ENCODE data around the gene GPR132.

The GPR132 gene

GRCh38 chr14:105059035-105059924, 6.0 kb downstream of the GPR132 start:
- H3K9me2 ChIP-seq (replicated peaks; ENCODE audit: insufficient read depth, low read length) = no peaks in the 10 kb centered on the region
- no peaks in the 10 kb centered on the region for H3K36me3 ChIP-seq (replicated peaks; ENCODE audit: insufficient read depth, low read length)
- no peak for DNase-seq
- no peak overlapping the region for H2AFZ ChIP-seq (ENCODE audit: low read length)
- TF ChIP-seq EZH2phosphoT487 (IDR thresholded peaks at IDR 0.05; ENCODE audit: low read length) (no peak), EZH2 (optimal IDR thresholded peaks at IDR 0.05; ENCODE audit: low read depth, low read length) (no peak), CTCF (IDR thresholded peaks at IDR 0.05; ENCODE audit: low read length) (no peak)
- no peak overlapping the region for H3K9ac ChIP-seq (ENCODE audit: low read length)
- H3K4me1 ChIP-seq (ENCODE audit: low read length) = no peaks in the 10 kb centered on the region
- peaks cover 22% of the 10 kb centered on the region for H3K79me2 ChIP-seq (ENCODE audit: low read length)
- H3K27me3 ChIP-seq (replicated peaks; ENCODE audit: insufficient read depth, low read length) = no peaks in the 10 kb centered on the region
- H3K9me3 ChIP-seq (replicated peaks; ENCODE audit: insufficient read depth, low read length) = no peaks in the 10 kb centered on the region
- no peak overlapping the region for H3K4me2 ChIP-seq (ENCODE audit: low read depth, low read length)
- no peak overlapping the region for H3K4me3 ChIP-seq (ENCODE audit: low read length)
- no peak overlapping the region for H3K27ac ChIP-seq (ENCODE audit: low read length)
- H4K20me1 ChIP-seq (ENCODE audit: insufficient read depth, low read length) = no peaks in the 10 kb centered on the region
- no peaks in the 10 kb centered on the region for H3F3A ChIP-seq (ENCODE audit: insufficient read depth, low read length)

- Histone ChIP-seq H3F3A (ENCODE audit: insufficient read depth, low read length) (no peaks in the 10 kb centered on the region), H3K79me2 (ENCODE audit: low read length) (peaks cover 22% of the 10 kb centered on the region), H3K9me3 (replicated peaks; ENCODE audit: insufficient read depth, low read length) (no peaks in the 10 kb centered on the region), H3K9me2 (replicated peaks; ENCODE audit: insufficient read depth, low read length) (no peaks in the 10 kb centered on the region), H2AFZ (ENCODE audit: low read length) (no peak overlapping the region), H4K20me1 (ENCODE audit: insufficient read depth, low read length) (no peaks in the 10 kb centered on the region), H3K27me3 (replicated peaks; ENCODE audit: insufficient read depth, low read length) (no peaks in the 10 kb centered on the region), H3K9ac (ENCODE audit: low read length) (no peak overlapping the region), H3K4me2 (ENCODE audit: low read depth, low read length) (no peak overlapping the region), H3K4me3 (ENCODE audit: low read length) (no peak overlapping the region), H3K36me3 (replicated peaks; ENCODE audit: insufficient read depth, low read length) (no peaks in the 10 kb centered on the region), H3K27ac (ENCODE audit: low read length) (no peak overlapping the region), H3K4me1 (ENCODE audit: low read length) (no peaks in the 10 kb centered on the region)
- TF ChIP-seq EZH2 (optimal IDR thresholded peaks at IDR 0.05; ENCODE audit: low read depth, low read length) (no peak), CTCF (IDR thresholded peaks at IDR 0.05; ENCODE audit: low read length) (no peak), EZH2phosphoT487 (IDR thresholded peaks at IDR 0.05; ENCODE audit: low read length) (no peak)
- no peak for DNase-seq
Observed at GRCh38 chr14:105058521-105059034, 6.7 kb downstream of the GPR132 start.

GRCh38 chr14:105056303-105056831, 8.9 kb downstream of the GPR132 start:
- Histone ChIP-seq H3K4me1 (ENCODE audit: low read length) (no peaks in the 10 kb centered on the region), H3K4me3 (ENCODE audit: low read length) (no peak overlapping the region), H3K4me2 (ENCODE audit: low read depth, low read length) (no peak overlapping the region), H2AFZ (ENCODE audit: low read length) (no peak overlapping the region), H3K27me3 (replicated peaks; ENCODE audit: insufficient read depth, low read length) (no peaks in the 10 kb centered on the region), H4K20me1 (ENCODE audit: insufficient read depth, low read length) (no peaks in the 10 kb centered on the region), H3K79me2 (ENCODE audit: low read length) (peaks cover 7% of the 10 kb centered on the region), H3K27ac (ENCODE audit: low read length) (no peak overlapping the region), H3K36me3 (replicated peaks; ENCODE audit: insufficient read depth, low read length) (no peaks in the 10 kb centered on the region), H3F3A (ENCODE audit: insufficient read depth, low read length) (no peaks in the 10 kb centered on the region), H3K9me3 (replicated peaks; ENCODE audit: insufficient read depth, low read length) (no peaks in the 10 kb centered on the region), H3K9me2 (replicated peaks; ENCODE audit: insufficient read depth, low read length) (no peaks in the 10 kb centered on the region), H3K9ac (ENCODE audit: low read length) (no peak overlapping the region)
- TF ChIP-seq EZH2phosphoT487 (IDR thresholded peaks at IDR 0.05; ENCODE audit: low read length) (no peak), CTCF (IDR thresholded peaks at IDR 0.05; ENCODE audit: low read length) (no peak), EZH2 (optimal IDR thresholded peaks at IDR 0.05; ENCODE audit: low read depth, low read length) (no peak)
- no peak for DNase-seq
